Posterior vena cava (tissue), 2 donors: Measurements from ENCODE around the gene TMEM119. TPM values are rescaled to one million over a fixed set of nuclear protein-coding genes. Genes with fewer than 3 reads are reported as not detected.
"Not testable (repeated sequence)": the region's sequence is repeated elsewhere in the genome, so short reads cannot be mapped to it uniquely, and the experiment has no call there.

Experiments used
- DNase-seq: peaks from one replicate; pipeline ENCODE4 v3.0.0-alpha.2; 2020; ENCODE audit warnings: low spot score
- intact Hi-C, 2 donors: fragments of 100-400 bp; cut with DNase I; formaldehyde crosslinking; loops; one replicate each; pipeline versions ENCODE4 v1.14.1 to v1.14.2; 2022 to 2023
- total RNA-seq, 2 donors: library from RNA; stranded (reverse); fragmentation: NEBNext Ultra II Directional; extraction: Animal tissue kit (Norgen Biotek cat#: 25700); gene quantifications; one replicate each; pipeline ENCODE4 v1.2.1, GENCODE V29; 2021
- donor health status: DM: yes; HTN: yes; CAD: no.
- donor health status: DM: yes; HTN: yes; CAD: no.

The TMEM119 gene
- total RNA-seq, 2 donors from 2014 or later, result 12.7 to 72.5 TPM

- intact Hi-C loops, result loop anchor here (5.0 kb wide), 1 partner anchor 47 kb away; no protein-coding TSS in a partner anchor
- DNase-seq, result no peak
Measured at GRCh38 chr12:108619369-108620160, 21.7 kb upstream of the TMEM119 start.

DNA sequence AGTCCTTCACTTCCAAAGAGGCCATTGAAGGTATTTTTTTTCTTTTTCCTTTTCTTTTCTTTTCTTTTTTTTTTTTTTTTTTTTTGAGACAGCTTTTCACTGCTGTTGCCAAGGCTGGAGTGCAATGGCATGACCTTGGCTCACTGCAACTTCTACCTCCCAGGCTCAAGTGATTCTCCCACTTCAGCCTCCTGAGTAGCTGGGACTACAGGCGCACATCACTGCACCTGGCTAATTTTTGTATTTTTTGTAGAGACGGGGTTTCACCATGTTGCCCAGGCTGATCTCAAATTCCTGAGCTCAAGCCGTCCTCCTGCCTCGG, 21.0 kb upstream of the TMEM119 start:
- not testable (repeated sequence) for DNase-seq
- intact Hi-C loops, result loop anchor here (5.0 kb wide), 1 partner anchor 47 kb away; no protein-coding TSS in a partner anchor

- DNase-seq, result peak; percentile 94
Measured at GRCh38 chr12:108618079-108618952, 20.4 kb upstream of the TMEM119 start.

DNA sequence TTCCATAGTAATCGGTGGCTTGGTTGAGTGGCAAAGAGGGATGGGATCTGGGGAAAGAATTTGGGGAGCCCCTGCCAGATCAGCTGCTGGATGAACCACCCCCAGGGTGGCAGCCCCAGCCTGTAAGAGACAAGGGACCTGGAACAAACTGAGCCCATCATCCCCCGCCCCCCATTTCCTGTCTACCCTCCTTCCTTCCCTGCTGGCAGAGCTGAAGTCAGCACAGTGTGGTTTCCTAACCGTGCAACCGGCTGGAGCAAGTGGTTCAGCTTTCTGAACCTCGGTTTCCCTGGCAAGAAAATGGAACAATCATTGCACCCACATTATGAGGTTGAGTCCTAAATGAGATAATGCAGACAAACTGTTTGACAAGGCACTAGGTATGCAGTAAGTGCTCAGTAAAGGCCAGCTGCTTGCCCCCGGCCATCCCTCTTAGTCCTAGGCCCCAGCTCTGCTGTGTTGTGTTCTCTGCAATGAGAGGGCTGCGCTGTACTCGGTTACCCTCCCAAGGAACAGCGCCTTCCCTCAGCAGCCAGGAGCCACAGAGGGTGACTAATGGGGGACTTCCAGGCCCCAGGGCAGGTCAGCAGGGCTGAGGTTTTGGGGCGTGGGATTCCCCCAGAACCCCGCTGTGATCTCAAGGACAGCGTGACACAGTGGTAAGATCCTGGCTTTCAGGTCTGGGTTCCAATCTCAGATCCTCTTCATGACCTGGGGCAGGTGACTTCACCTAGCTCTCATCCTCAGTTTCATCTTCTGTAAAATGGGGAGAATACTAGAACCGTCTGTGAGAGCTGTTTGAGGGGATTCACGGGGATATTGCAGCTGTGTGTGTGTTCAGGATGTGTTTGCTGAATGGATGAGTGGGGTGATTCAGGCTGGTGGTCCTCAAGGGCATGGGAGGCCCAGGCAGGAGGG, 19.3 kb upstream of the TMEM119 start:
- DNase-seq, result no peak
- intact Hi-C loops, result loop anchor here (5.0 kb wide), 1 partner anchor 45 kb away; no protein-coding TSS in a partner anchor

More at GRCh38 chr12:108618079-108618952, 20.4 kb upstream of the TMEM119 start:
- intact Hi-C loops, result loop anchor here (5.0 kb wide), 1 partner anchor 46 kb away; no protein-coding TSS in a partner anchor

DNA sequence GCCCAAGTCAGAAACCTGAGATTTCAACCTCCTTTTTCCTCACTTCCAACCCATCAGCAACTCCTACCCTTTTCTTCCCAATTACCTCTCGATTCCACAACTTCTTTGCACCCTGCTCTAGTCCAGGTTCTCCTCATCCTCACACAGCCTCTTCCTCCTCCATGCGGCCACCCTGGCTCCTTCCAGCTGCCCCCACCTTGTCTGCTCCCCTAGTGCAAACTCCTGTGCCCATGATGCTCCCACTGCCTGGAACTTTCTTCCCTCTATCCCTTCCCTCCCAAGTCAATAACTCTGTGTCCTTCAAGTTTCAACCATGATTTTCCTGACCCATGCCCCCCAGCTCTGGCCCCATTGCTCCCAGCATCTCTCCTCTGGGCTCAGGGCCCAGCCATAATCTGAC, 18.5 kb upstream of the TMEM119 start:
- intact Hi-C loops, result loop anchor here (5.0 kb wide), 1 partner anchor 44 kb away; no protein-coding TSS in a partner anchor
- DNase-seq, result no peak

DNA sequence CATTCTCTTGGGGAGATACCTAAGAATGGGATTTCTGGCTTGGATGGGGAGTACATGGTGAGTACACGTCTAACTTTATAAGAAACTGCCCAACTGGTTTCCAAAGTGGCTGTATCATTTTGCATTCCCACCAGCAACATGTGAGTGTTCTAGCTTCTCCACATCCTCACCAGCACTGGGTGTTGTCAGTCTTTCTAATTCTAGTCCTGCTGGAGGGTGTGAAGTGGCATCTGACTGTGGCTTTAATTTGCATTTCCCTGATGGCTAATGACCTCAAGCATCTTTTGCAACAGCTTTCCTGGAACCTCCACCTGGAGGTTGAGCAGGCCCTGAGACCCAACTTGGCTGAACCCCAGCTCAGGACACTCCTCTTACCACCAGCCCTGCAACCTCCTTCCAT, 18.0 kb upstream of the TMEM119 start:
- DNase-seq, result no peak
- intact Hi-C loops, result loop anchor here (5.0 kb wide), 1 partner anchor 44 kb away; no protein-coding TSS in a partner anchor

DNA sequence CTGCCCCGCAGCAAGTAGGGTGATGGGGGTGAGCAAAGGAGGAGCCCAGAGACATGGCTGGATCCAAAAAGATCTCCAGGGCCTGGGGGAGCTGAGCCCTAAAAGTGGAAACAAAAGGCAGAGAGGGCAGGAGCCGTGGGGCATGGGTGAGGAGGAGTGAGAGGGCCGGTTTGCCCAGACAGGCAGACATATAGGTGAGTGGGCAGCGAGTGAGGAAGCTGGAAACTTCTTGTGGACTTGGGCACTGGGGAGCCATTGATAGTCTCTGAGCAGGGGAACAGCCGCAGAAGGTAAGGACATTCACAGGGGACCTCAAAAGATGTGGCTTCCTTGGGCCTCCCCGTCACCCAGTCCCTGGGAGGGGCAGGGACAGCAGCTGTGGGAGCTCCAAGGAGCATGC, 16.8 kb upstream of the TMEM119 start:
- no peak for DNase-seq
- intact Hi-C loops, result loop anchor here (5.0 kb wide), 1 partner anchor 42 kb away; no protein-coding TSS in a partner anchor

DNA sequence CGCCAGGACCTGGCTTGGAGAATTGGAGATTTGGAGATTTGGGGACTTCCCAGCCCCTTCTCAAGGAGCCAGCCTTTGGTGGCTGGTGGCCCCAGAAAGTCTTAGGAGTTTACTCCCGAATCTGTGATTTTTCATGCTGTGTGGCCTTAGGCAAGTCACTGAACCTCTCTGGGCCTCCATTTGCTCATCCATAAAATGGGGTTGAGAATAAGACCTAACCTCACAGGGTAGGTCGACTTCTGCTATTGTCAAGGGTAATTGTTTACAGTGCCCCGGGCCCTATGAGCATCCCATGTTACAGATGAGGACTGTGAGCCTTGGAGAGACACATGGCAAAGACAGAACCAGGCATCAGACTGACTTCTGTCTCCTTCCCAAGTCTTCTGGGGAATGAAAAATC, 16.2 kb upstream of the TMEM119 start:
- intact Hi-C loops, result no loop called here
- DNase-seq, result no peak

DNA sequence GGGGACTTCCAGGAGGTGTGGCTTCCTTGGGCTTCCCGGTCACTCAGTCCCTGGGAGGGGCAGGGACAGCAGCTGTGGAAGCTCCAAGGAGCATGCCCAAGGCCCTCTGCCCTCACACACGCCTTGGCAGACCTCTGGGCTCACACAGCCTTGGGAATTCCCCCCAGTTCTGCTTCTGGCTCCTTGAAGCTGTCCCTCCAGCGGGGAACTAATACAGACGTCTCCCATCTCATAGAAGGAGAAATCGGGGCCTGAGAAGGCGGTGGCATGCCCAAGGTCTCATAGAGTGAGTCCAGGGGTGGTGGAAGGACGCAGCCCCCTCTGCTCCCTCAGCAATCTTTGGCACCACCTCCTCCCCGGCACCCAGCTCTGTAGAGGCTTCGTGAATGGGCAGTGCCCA, 15.7 kb upstream of the TMEM119 start:
- no peak for DNase-seq
- intact Hi-C loops, result no loop called here

GRCh38 chr12:108612788-108613282, 15.0 kb upstream of the TMEM119 start:
- intact Hi-C loops, result no loop called here
- no peak for DNase-seq

DNA sequence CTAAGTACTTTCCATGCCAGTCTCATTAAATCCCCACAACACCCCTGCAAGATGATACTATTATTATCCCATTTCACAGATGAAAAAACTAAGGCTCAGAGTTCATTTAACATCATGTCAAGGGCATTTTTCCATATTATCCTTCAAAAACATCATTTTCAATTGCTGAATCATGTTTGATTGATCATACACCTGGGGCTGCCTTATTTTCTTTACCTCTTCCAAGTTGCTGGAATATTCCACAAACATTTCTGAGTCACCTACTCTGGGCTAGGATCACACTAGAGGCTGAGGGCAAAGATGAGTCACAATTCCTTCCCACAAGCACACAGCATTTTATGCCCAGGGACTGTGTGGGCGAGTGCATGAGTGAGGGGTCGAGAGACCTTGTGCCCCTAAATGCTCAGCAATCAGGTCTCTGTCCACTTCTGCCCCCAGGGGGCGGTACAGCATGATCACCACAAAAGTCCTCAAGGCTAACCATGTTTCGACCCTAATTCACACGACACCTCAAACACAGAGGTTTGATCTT, 14.1 kb upstream of the TMEM119 start:
- intact Hi-C loops, result no loop called here
- no peak for DNase-seq

GRCh38 chr12:108610856-108611605, 13.1 kb upstream of the TMEM119 start:
- no peak for DNase-seq
- intact Hi-C loops, result no loop called here

GRCh38 chr12:108610336-108610815, 12.5 kb upstream of the TMEM119 start:
- DNase-seq, result no peak
- intact Hi-C loops, result no loop called here

GRCh38 chr12:108609537-108610335, 11.9 kb upstream of the TMEM119 start:
- intact Hi-C loops, result no loop called here
- DNase-seq, result peak; percentile 91

DNA sequence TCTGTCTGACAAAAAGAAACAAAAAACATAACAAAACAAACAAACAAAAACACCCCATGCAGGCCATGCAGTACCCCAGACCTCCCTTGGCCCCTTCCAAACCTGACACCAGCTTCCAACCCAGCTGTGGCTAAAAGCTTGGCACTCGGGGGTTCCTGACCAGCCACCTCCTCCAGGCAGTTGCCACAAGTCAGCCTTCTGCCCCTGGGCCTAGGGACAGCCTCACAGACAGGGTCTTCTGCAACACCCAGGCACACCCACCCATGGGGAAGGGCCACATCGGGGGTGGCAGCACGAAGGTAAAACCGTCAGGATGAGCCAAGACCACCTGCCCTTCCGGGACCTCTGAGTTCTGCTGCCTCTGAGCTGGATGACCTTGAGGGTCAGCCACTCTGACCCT, 10.7 kb upstream of the TMEM119 start:
- intact Hi-C loops, result no loop called here
- no peak for DNase-seq

GRCh38 chr12:108607981-108608600, 10.2 kb upstream of the TMEM119 start:
- intact Hi-C loops, result no loop called here
- DNase-seq, result no peak

DNA sequence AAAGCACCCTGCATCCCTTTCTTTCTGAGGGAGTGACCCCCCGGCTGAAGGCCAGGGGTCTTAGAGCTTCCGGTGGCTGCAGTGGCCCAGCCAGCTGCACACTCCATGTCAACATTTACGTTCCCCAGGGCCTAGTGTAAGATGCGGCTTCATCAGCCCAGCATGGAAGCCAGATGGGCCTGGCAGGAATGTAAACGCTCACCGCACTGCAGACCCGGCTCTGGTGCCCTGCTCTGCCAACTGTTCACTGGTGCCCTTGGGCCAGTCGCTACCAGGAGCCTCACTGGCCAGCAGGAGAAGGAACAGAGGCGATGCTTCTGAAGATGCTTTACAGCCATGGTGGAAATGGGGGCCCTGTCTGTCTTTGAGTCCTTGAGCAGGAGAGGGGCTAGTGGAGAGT, 8.6 kb upstream of the TMEM119 start:
- DNase-seq, result no peak
- intact Hi-C loops, result no loop called here
